D721Med (cell line): ENCODE data around the gene ZNF331.

Source experiments
- DNase-seq: peaks from one replicate; pipeline ENCODE4 v3.0.0; 2011; ENCODE audit warnings: low spot score; ENCODE audit not compliant: insufficient read length
- FAIRE-seq: peaks from 2 replicates; lab custom pipeline; 2011; peaks lifted over from hg19 to GRCh38; lab: Jason Lieb, UNC
- CTCF ChIP-seq: IDR thresholded peaks from 2 replicates; pipeline ENCODE4 v1.5.1; 2012; ENCODE audit warnings: mild to moderate bottlenecking, control low read depth; ENCODE audit not compliant: insufficient read depth; ENCODE audit errors: missing control alignments

ZNF331 gene

GRCh38 chr19:53540091-53540490 lies 2.1 kb downstream of the ZNF331 start:
- no peak for FAIRE-seq
- DNase-seq = no peak
- TF ChIP-seq CTCF = no peak

GRCh38 chr19:53541971-53542370 lies 4.0 kb downstream of the ZNF331 start:
- no peak for FAIRE-seq

GRCh38 chr19:53545271-53546065 lies 7.5 kb downstream of the ZNF331 start:
- FAIRE-seq (no peak), DNase-seq (no peak)
- TF ChIP-seq CTCF = no peak

More at GRCh38 chr19:53541971-53542370, 4.0 kb downstream of the ZNF331 start:
- no peak for DNase-seq
- TF ChIP-seq CTCF = no peak

GRCh38 chr19:53546758-53547513 lies 9.0 kb downstream of the ZNF331 start:
- DNase-seq (no peak), FAIRE-seq (no peak)
- TF ChIP-seq CTCF = no peak

- no peak for TF ChIP-seq CTCF
- FAIRE-seq (no peak), DNase-seq (no peak)
Measured at GRCh38 chr19:53549340-53549739, 11.4 kb downstream of the ZNF331 start.

GRCh38 chr19:53552001-53552721 lies 14.2 kb downstream of the ZNF331 start:
- TF ChIP-seq CTCF = no peak
- no peak for DNase-seq
- no peak for FAIRE-seq
